AML-193 (cell line): ENCODE measurements around the gene KRTAP5-11.
A peak's percentile ranks its signal among the peaks of the same experiment; 100 is the strongest.
"Not testable (repeated sequence)": the region's sequence is repeated elsewhere in the genome, so short reads cannot be mapped to it uniquely, and the experiment has no call there.

Experiments used
- DNase-seq, 2 experiments: peaks; one replicate each; lab custom pipeline; 2025; lab: John Stamatoyannopoulos, UW

KRTAP5-11 gene

GRCh38 chr11:71556018-71556417 is 26.7 kb downstream of the KRTAP5-11 start:
- DNase-seq: no peak

GRCh38 chr11:71555508-71555907 is 27.2 kb downstream of the KRTAP5-11 start:
- DNase-seq: no peak

- DNase-seq: no peak
Measured at GRCh38 chr11:71554996-71555395, 27.7 kb downstream of the KRTAP5-11 start.

- DNase-seq: peak; percentile 26 to 33
Measured at GRCh38 chr11:71551711-71552110, 31.0 kb downstream of the KRTAP5-11 start.

- DNase-seq: no peak
Measured at GRCh38 chr11:71548716-71549151, 33.9 kb downstream of the KRTAP5-11 start.

GRCh38 chr11:71548120-71548519 is 34.6 kb downstream of the KRTAP5-11 start, which contains the start of gene KRTAP5-9:
Gene KRTAP5-9 (plus strand): TSS chr11:71548420. CDS start chr11:71548658, 238 bp downstream.
- DNase-seq: no peak

GRCh38 chr11:71545405-71545966 is 37.2 kb downstream of the KRTAP5-11 start:
- DNase-seq: no peak

- no peak for DNase-seq
Measured at GRCh38 chr11:71544525-71545214, 38.0 kb downstream of the KRTAP5-11 start.

GRCh38 chr11:71543866-71544265 is 38.8 kb downstream of the KRTAP5-11 start:
- no peak for DNase-seq

GRCh38 chr11:71542879-71543777 is 39.5 kb downstream of the KRTAP5-11 start:
- no peak for DNase-seq

- no peak for DNase-seq
Measured at GRCh38 chr11:71542382-71542781, 40.3 kb downstream of the KRTAP5-11 start.

- not testable (repeated sequence) for DNase-seq
Measured at GRCh38 chr11:71540521-71541304, 42.0 kb downstream of the KRTAP5-11 start.

GRCh38 chr11:71539971-71540370 is 42.7 kb downstream of the KRTAP5-11 start:
- not testable (repeated sequence) for DNase-seq

- no peak for DNase-seq
Measured at GRCh38 chr11:71539017-71539416, 43.7 kb downstream of the KRTAP5-11 start.

- DNase-seq: no peak
Measured at GRCh38 chr11:71538666-71538990, 44.0 kb downstream of the KRTAP5-11 start.

- DNase-seq: not testable (repeated sequence)
Measured at GRCh38 chr11:71537977-71538665, 44.6 kb downstream of the KRTAP5-11 start, which contains the start of gene KRTAP5-8. Gene KRTAP5-8 (plus strand): TSS chr11:71538025. CDS start chr11:71538056, 31 bp downstream.

- no peak for DNase-seq
Measured at GRCh38 chr11:71537537-71537936, 45.1 kb downstream of the KRTAP5-11 start.

GRCh38 chr11:71535825-71536224 is 46.9 kb downstream of the KRTAP5-11 start:
- DNase-seq: no peak

GRCh38 chr11:71534711-71535608 is 47.7 kb downstream of the KRTAP5-11 start:
- DNase-seq: not testable (repeated sequence)

- no peak for DNase-seq
Measured at GRCh38 chr11:71532036-71532610, 50.6 kb downstream of the KRTAP5-11 start.
